HG02852 (cell line): Measurements from ENCODE around the gene RNF111.
A peak's percentile ranks its signal among the peaks of the same experiment; 100 is the strongest.
"Not testable (repeated sequence)": the region's sequence is repeated elsewhere in the genome, so short reads cannot be mapped to it uniquely, and the experiment has no call there.

Experiments used
- ATAC-seq: cut with Tn5 transposase; IDR thresholded peaks from one replicate; pipeline ENCODE4 v1.9.1; 2021; ENCODE audit warnings: mild to moderate bottlenecking, moderate library complexity; ENCODE audit not compliant: unreplicated experiment

Gene RNF111

DNA sequence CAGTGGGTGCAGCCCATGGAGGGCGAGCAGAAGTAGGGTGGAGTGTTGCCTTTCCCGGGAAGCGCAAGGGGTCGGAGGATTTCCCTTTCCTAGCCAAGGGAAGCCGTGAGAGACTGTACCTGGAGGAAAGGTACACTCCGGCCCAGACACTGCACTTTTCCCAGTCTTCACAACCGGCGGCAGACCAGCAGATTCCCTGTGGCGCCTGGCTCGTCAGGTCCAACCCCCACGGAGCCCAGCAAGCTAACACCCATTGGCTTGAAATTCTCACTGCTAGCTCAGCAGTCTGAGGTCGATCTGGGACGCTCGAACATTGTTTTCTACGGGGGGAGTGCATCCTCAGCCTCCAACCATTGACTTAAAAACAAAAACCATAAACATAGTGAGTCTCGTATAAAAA is 144.0 kb downstream of the RNF111 start:
- ATAC-seq = no peak

DNA sequence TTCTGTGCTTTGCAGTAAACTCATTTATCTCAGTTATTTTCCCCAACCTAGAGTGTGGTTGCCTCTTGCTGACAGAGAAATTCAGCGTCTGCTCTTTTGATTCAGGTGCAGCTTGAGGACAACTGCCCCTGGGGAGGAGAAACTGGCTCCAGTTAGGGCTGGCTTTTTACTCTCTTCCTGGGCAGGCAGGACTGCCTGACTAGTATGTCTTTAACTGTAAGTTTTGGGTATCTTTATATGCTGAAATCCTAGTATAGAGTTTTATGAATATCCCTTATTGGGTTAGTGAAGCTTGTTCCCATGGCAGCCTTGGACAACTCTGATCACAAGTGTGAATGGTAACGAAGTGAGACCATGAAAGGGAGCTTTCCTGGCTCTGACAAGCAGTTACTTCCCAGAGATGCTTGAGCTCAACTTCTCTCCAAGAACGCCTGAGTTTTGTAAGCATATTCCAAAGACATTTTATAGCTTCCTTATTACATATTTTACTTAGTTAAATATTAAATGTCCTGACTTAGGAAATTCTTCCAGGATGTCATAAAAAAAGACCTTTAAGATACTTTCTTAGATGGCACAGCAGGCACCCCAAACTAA is 144.6 kb downstream of the RNF111 start:
- ATAC-seq = no peak

DNA sequence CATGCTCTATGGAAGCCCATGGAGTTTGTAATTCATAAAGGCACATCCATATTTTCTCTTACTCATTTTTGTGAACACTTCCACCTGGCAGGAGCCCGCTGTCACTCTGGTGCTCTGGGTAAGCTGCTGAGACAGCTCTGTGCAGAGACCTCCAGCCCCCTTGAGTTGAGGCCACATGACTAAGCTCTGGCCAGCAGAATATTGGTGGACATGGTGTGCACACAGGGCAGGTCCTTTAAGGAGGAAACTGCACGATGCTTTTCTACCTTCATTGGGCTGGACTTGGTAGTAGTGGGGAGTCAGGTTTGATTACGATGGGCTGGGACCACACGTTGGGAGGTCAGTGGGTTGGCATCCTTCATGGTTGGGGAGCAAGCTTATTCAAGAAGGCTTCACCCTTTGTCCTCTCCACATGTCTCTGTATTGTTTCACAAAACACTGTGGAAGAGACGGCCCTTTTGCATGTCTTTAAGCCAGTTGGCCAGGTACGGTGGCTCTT is 146.5 kb downstream of the RNF111 start:
- ATAC-seq = no peak

DNA sequence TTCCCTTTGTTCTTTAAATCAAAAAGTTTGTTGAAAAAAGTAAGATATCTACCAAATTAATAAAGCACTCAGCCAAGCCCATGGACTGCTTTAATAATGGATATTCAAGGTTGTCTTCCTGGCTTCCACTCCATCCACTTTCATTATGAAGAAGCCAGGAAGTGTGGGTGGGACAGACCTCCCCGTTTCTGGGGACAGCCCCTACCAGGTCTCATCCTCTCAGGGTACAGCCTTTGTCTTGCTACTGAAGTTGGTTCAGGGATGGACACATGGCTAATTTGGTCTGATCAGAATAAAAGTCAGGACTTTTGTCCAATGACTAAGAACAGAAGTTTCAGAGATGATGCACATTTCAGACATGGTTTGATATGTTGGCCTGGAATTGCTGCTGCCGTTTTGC is 150.1 kb downstream of the RNF111 start:
- no peak for ATAC-seq

DNA sequence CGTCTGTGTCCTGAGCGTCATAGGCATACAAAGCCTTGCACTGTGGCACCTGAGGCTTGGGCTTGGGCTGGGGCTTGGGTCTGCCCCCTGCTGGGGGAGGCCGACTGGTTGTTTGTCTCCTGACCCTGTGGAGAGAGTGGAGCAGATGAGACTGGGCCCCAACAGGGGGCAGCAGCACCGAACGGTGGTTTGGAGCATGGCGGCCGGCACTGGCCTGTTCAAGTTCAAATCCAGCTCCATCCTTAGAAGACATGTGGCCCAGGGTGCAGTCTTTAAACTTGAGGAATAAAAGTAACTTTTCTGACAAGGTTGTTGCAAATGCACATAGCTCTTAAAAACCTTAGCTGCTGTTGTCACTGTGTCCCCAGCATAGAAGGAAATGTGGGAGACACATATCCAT is 150.8 kb downstream of the RNF111 start:
- peak; percentile 69 for ATAC-seq

DNA sequence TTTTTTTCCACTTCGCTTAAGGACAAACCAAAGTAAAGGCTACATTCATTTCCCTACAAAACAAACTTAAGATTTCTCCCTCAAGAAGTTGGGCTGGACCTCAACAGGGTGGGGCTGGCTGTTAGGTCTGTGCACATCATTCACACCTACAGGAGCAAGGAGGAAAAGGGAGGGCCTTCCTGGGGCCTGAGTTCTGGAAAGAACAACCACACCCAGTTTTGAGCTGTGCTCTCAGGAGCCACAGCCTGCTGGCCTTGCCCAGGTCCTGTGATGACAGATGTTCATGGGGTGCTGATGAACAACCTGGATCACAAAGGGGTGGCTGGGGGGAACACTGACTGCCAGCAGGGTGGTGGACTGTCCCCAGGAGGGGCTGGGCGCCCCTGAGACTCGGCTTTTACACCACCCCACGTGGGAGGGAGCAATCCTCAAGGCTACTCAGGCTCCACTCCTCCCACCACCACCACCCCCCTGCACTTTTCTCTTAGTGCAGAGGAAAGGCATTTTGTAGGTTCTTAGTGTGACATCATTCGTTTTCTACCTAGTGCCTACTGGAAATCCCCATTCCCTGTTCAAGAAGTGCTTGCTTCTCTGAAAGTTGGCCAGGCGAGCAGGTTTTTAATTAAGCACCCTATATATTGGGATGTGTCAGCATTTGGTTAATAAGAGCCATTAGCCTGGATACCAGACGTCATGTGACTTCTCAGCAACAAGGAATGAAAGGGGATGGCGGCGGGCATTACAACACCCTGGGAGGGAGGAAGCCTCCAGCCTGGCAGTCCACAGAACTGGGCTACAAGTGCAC is 153.2 kb downstream of the RNF111 start:
- ATAC-seq = no peak

DNA sequence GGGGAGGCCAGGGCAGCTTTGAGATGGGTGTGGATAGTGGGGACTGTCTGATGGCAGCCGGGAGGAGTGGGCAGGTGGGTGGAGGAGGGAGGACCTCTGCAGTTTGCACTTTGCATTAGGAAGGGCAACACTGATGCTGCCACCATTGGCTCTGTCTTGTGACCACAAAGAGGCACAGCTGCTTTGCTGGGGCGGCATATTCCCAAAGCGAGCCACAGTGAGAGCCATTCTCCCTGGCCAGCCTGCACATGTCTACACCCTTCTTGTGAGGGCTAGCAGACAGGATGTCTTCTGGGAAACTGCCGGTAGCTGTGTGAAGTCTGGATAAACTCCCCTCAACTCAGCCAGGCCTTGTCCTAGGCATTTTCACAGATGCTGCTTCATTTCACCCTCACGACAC is 155.8 kb downstream of the RNF111 start:
- ATAC-seq = no peak

DNA sequence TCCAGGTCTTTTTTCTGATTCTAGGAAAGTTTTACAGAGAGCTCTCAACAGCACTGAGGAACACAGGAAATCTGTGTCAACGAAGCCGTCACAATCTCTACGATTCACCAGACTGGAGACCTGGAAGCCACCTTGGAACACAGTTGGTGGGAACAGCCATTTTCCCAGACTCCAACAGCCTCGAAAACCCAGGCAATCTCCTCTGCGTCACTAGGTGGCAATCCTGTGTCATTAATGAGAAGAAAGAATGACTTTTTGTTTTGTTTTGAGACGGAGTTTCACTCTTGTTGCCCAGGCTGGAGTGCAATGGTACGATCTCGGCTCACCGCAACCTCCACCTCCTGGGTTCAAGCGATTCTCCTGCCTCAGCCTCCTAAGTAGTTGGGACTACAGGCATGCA is 157.1 kb downstream of the RNF111 start:
- not testable (repeated sequence) for ATAC-seq
